Measurements from ENCODE around the gene FRG1.
"Not testable (repeated sequence)": the region's sequence is repeated elsewhere in the genome, so short reads cannot be mapped to it uniquely, and the experiment has no call there.

FRG1 gene

GRCh38 chr4:189940178-189941004 lies at the start of gene FRG1:
Gene FRG1 (plus strand): TSS chr4:189940872. CDS start chr4:189941010, 138 bp downstream.
- H4K20me1 ChIP-seq (ENCODE audit: insufficient read depth), result no peaks in the 10 kb centered on the region
- H3K4me3 ChIP-seq (IDR thresholded peaks at IDR 0.05; ENCODE audit: insufficient read depth, low read depth, low read length), result no peak within 1 kb of the TSS
- peak within 1 kb of the TSS; percentile 79 for H3K27ac ChIP-seq
- peak within 1 kb of the TSS; percentile 86 for H2AFZ ChIP-seq (ENCODE audit: low read depth)
- no peaks in the 10 kb centered on the region for H3K27me3 ChIP-seq (ENCODE audit: insufficient read depth, low read depth)
- no peaks in the 10 kb centered on the region; the same call in 1 of the 2 replicates for H3K36me3 ChIP-seq (ENCODE audit: insufficient read depth)
- H3K79me2 ChIP-seq (ENCODE audit: insufficient read depth, low read depth), result peaks cover 29% of the 10 kb centered on the region
- peak within 1 kb of the TSS; percentile 81 for H3K9ac ChIP-seq
- TF ChIP-seq CTCF (conservative IDR thresholded peaks at IDR 0.05; ENCODE audit: low read depth, low read length), result peak; percentile 88
- H3K4me2 ChIP-seq, result peak within 1 kb of the TSS; percentile 97
- peaks cover 13% of the 10 kb centered on the region for H3K4me1 ChIP-seq (ENCODE audit: low read depth, poor library complexity, severe bottlenecking)

- H3K4me3 ChIP-seq (IDR thresholded peaks at IDR 0.05; ENCODE audit: insufficient read depth, low read depth, low read length), result no peak overlapping the region
Observed at GRCh38 chr4:189897667-189898066, 43.0 kb upstream of the FRG1 start.

GRCh38 chr4:189899481-189900015 lies 41.1 kb upstream of the FRG1 start:
- not testable (repeated sequence) for H3K4me1 ChIP-seq (ENCODE audit: low read depth, poor library complexity, severe bottlenecking); H3K9ac ChIP-seq; H3K4me2 ChIP-seq; H2AFZ ChIP-seq (ENCODE audit: low read depth); H3K79me2 ChIP-seq (ENCODE audit: insufficient read depth, low read depth); H4K20me1 ChIP-seq (ENCODE audit: insufficient read depth); H3K4me3 ChIP-seq (IDR thresholded peaks at IDR 0.05; ENCODE audit: insufficient read depth, low read depth, low read length); H3K27ac ChIP-seq; H3K36me3 ChIP-seq (ENCODE audit: insufficient read depth); H3K27me3 ChIP-seq (ENCODE audit: insufficient read depth, low read depth)

More at GRCh38 chr4:189897667-189898066, 43.0 kb upstream of the FRG1 start:
- no peak overlapping the region for H3K9ac ChIP-seq
- no peaks in the 10 kb centered on the region for H3K79me2 ChIP-seq (ENCODE audit: insufficient read depth, low read depth)
- H3K4me2 ChIP-seq, result no peak overlapping the region
- H3K36me3 ChIP-seq (ENCODE audit: insufficient read depth), result no peaks in the 10 kb centered on the region
- no peak overlapping the region for H3K27ac ChIP-seq
- H3K4me1 ChIP-seq (ENCODE audit: low read depth, poor library complexity, severe bottlenecking), result no peaks in the 10 kb centered on the region
- no peaks in the 10 kb centered on the region for H3K27me3 ChIP-seq (ENCODE audit: insufficient read depth, low read depth)
- no peak for TF ChIP-seq CTCF (conservative IDR thresholded peaks at IDR 0.05; ENCODE audit: low read depth, low read length)
- no peak overlapping the region for H2AFZ ChIP-seq (ENCODE audit: low read depth)
- H4K20me1 ChIP-seq (ENCODE audit: insufficient read depth), result no peaks in the 10 kb centered on the region

- not testable (repeated sequence) for H3K4me2 ChIP-seq; H3K4me3 ChIP-seq (IDR thresholded peaks at IDR 0.05; ENCODE audit: insufficient read depth, low read depth, low read length); H3K79me2 ChIP-seq (ENCODE audit: insufficient read depth, low read depth); H4K20me1 ChIP-seq (ENCODE audit: insufficient read depth); H3K36me3 ChIP-seq (ENCODE audit: insufficient read depth); H3K4me1 ChIP-seq (ENCODE audit: low read depth, poor library complexity, severe bottlenecking); H3K9ac ChIP-seq; H2AFZ ChIP-seq (ENCODE audit: low read depth); H3K27me3 ChIP-seq (ENCODE audit: insufficient read depth, low read depth); H3K27ac ChIP-seq
- TF ChIP-seq CTCF (conservative IDR thresholded peaks at IDR 0.05; ENCODE audit: low read depth, low read length), result peak; percentile 84
Observed at GRCh38 chr4:189904420-189905027, 36.1 kb upstream of the FRG1 start.
